Gastroesophageal sphincter (tissue), 4 donors: ENCODE data around the gene RAB4A. TPM values are rescaled to one million over a fixed set of nuclear protein-coding genes. Genes with fewer than 3 reads are reported as not detected.

Experiments used
- ATAC-seq: fragments of 150-250 bp; one replicate; pipeline ENCODE4 v1.9.1; 2016; ENCODE audit warnings: mild to moderate bottlenecking, moderate library complexity
- H3K27ac ChIP-seq, 4 donors: fragments of 200-600 bp; sonication (generic) in 3 of 4; 1 replicate in 3 of 4; 2 replicates in 1 of 4; pipeline ENCODE4 v1.5.1; 2016 to 2019
- H3K27me3 ChIP-seq: fragments of 200-600 bp; sonication (generic); one replicate; pipeline ENCODE4 v1.5.1; 2019
- H3K36me3 ChIP-seq, 2 donors: fragments of 200-600 bp; sonication (generic); one replicate each; pipeline ENCODE4 v1.5.1; 2019; ENCODE audit warnings: control low read depth in 1 of 2
- H3K4me1 ChIP-seq, 3 donors: fragments of 200-600 bp; sonication (generic); 1 replicate in 2 of 3; 2 replicates in 1 of 3; pipeline ENCODE4 v1.5.1; 2016 to 2019; ENCODE audit warnings: control low read depth in 2 of 3
- H3K4me3 ChIP-seq, 2 donors: fragments of 200-600 bp; sonication (generic); one replicate each; pipeline ENCODE4 v1.5.1; 2019; ENCODE audit warnings: mild to moderate bottlenecking in 1 of 2, moderate library complexity in 1 of 2
- H3K9me3 ChIP-seq, 3 donors: fragments of 200-600 bp; sonication (generic); one replicate each; pipeline ENCODE4 v1.5.1; 2017 to 2019; ENCODE audit warnings: control low read depth in 2 of 3
- EP300 ChIP-seq: sonication (generic); formaldehyde crosslinking; IDR thresholded peaks from one replicate; pipeline ENCODE4 v1.6.1; 2017; ENCODE audit warnings: antibody characterized with exemption, mild to moderate bottlenecking
- POLR2A ChIP-seq, 2 donors: fragments of 450-650 bp; IDR thresholded peaks; one replicate each; pipeline ENCODE4 v1.6.1; 2017; ENCODE audit warnings: antibody characterized with exemption in 2 of 2, mild to moderate bottlenecking in 2 of 2, moderate library complexity in 1 of 2
- POLR2AphosphoS5 ChIP-seq: sonication (generic); formaldehyde crosslinking; IDR thresholded peaks from one replicate; pipeline ENCODE4 v1.6.1; 2017; ENCODE audit warnings: antibody characterized with exemption
- WGBS, 2 donors: methylation state at CpG; one replicate each; pipeline ENCODE4 v1.1.5; 2018; ENCODE audit warnings: low coverage in 1 of 2; 5-methylcytosine and 5-hydroxymethylcytosine counted together
- total RNA-seq, 4 donors: library from RNA; depleted of rRNA; stranded (reverse); fragments of >200 nt; gene quantifications; one replicate each; pipeline ENCODE4 v1.1.0, GENCODE V29; 2016
- TF ChIP-seq, protein P1 (sequence below), 4 experiments: fragments of 200-600 bp in 2 of 4; fragments of 450-650 bp in 2 of 4; sonication (generic) in 1 of 4; IDR thresholded peaks; one replicate each; pipeline ENCODE4 v1.5.1; 2017 to 2019; ENCODE audit warnings: antibody characterized with exemption in 4 of 4, mild to moderate bottlenecking in 2 of 4, moderate library complexity in 2 of 4

Gene RAB4A
- total RNA-seq, 4 donors from 2014 or later = 69.3 to 136 (median 116) TPM

DNA sequence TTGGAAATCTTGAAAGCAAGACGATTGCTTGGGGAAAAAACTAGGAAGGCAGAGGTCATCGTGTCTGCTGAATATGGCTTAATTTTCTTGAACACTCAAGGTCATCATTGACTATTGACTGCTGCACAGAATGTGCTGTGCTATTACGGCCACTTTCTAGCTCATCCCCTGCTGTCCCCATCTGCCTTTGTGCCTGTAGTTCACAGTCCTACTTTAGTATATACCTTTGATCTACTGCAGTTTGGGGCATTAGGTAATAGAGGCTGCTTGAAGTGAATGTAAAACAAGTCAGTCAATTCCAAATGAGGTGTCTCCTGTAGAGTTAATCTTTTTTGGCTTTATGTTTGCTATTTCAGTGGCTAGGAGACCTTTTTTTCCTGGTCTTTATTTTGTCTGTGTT is 8.3 kb downstream of the RAB4A start:
- Histone ChIP-seq H3K9me3 (no peaks in the 10 kb centered on the region), H3K4me3 (no peak overlapping the region), H3K27me3 (no peaks in the 10 kb centered on the region), H3K4me1 (peaks cover 10 to 92% (median 29%) of the 10 kb centered on the region in 3 donors), H3K27ac (peak overlapping the region in 2 of 4 donors; percentile 1 to 39), H3K36me3 (no peaks in the 10 kb centered on the region)
- no peak for ATAC-seq
- TF ChIP-seq POLR2AphosphoS5 = no peak
- TF ChIP-seq POLR2A (IDR thresholded peaks at IDR 0.05) = no peak
- TF ChIP-seq, protein P1, sequence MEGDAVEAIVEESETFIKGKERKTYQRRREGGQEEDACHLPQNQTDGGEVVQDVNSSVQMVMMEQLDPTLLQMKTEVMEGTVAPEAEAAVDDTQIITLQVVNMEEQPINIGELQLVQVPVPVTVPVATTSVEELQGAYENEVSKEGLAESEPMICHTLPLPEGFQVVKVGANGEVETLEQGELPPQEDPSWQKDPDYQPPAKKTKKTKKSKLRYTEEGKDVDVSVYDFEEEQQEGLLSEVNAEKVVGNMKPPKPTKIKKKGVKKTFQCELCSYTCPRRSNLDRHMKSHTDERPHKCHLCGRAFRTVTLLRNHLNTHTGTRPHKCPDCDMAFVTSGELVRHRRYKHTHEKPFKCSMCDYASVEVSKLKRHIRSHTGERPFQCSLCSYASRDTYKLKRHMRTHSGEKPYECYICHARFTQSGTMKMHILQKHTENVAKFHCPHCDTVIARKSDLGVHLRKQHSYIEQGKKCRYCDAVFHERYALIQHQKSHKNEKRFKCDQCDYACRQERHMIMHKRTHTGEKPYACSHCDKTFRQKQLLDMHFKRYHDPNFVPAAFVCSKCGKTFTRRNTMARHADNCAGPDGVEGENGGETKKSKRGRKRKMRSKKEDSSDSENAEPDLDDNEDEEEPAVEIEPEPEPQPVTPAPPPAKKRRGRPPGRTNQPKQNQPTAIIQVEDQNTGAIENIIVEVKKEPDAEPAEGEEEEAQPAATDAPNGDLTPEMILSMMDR (IDR thresholded peaks at IDR 0.05) = no peak
- TF ChIP-seq EP300 = no peak
- WGBS, 2 donors = 60% methylated on average over 3 of the region's 3 CpGs

GRCh38 chr1:229280037-229280828 is 9.3 kb downstream of the RAB4A start:
- H3K4me1 ChIP-seq = peaks cover 5 to 88% (median 28%) of the 10 kb centered on the region in 3 donors
- no peak overlapping the region for H3K27ac ChIP-seq
- H3K9me3 ChIP-seq = no peaks in the 10 kb centered on the region
- ATAC-seq = no peak
- H3K36me3 ChIP-seq = no peaks in the 10 kb centered on the region
- no peaks in the 10 kb centered on the region for H3K27me3 ChIP-seq
- TF ChIP-seq, protein P1 (IDR thresholded peaks at IDR 0.05) = no peak
- TF ChIP-seq EP300 (no peak), POLR2AphosphoS5 (no peak), POLR2A (IDR thresholded peaks at IDR 0.05) (no peak)
- WGBS, 2 donors = 74 to 84% methylated on average over 6 of the region's 6 CpGs
- H3K4me3 ChIP-seq = no peak overlapping the region

GRCh38 chr1:229280921-229281320 is 10.0 kb downstream of the RAB4A start:
- Histone ChIP-seq H3K4me1 (peaks cover 5 to 89% (median 31%) of the 10 kb centered on the region in 3 donors), H3K27me3 (no peaks in the 10 kb centered on the region), H3K27ac (peak overlapping the region in 1 of 4 donors; percentile 6), H3K4me3 (no peak overlapping the region), H3K36me3 (no peaks in the 10 kb centered on the region), H3K9me3 (no peaks in the 10 kb centered on the region)
- TF ChIP-seq POLR2AphosphoS5 = no peak
- TF ChIP-seq, protein P1 (IDR thresholded peaks at IDR 0.05) = no peak
- no peak for ATAC-seq
- WGBS, 2 donors = 50 to 60% methylated on average over 2 to 3 of the region's 3 CpGs

DNA sequence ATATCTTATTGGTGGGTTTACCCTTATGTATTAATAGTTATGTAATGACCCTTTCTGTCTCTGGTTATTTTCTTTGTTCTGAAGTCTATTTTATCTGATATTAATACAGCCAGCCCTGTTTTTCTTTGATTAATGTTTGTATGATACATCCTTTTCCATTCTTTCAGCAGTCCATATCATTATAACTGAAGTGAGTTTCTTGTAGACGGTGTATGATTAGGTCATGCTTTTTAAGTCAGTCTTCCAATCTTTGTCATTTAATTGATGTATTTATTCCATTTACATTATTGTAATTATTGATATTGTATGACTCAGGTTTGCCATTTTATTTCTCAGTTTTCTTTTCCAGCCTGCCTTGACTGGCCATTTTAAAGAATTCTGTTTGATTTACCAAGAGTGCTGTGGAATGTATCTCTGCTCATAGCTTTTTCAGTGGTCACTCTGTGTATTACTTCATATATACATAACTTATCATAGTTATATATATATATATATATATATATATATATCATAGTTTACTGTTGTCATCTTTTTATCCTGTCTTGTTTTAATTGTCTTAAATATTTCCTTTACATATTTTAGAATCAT is 10.5 kb downstream of the RAB4A start:
- peaks cover 5 to 89% (median 33%) of the 10 kb centered on the region in 3 donors for H3K4me1 ChIP-seq
- 45 to 75% methylated on average over 1 of the region's 1 CpG for WGBS, 2 donors
- ATAC-seq = no peak
- no peaks in the 10 kb centered on the region for H3K9me3 ChIP-seq
- no peak for TF ChIP-seq POLR2AphosphoS5
- no peak for TF ChIP-seq POLR2A (IDR thresholded peaks at IDR 0.05)
- TF ChIP-seq, protein P1 (IDR thresholded peaks at IDR 0.05) = peak in 1 of 4 experiments; percentile 12
- H3K36me3 ChIP-seq = no peaks in the 10 kb centered on the region
- H3K27me3 ChIP-seq = no peaks in the 10 kb centered on the region
- peak overlapping the region in 1 of 4 donors; percentile 6 for H3K27ac ChIP-seq
- no peak overlapping the region for H3K4me3 ChIP-seq
